ENCODE measurements around the gene MAP4K5. TPM values are rescaled to one million over a fixed set of nuclear protein-coding genes. Genes with fewer than 3 reads are reported as not detected.

Gene MAP4K5
- 10 to 100 TPM; 49.0 to 50.9 TPM for total RNA-seq

GRCh38 chr14:50532502-50533240 is at the start of gene MAP4K5:
TSS of gene MAP4K5 (minus strand) at chr14:50532569. CDS start at chr14:50532049, 520 bp downstream.

GRCh38 chr14:50559990-50560930 is 27.9 kb upstream of the MAP4K5 start, which contains the start of gene ATL1:
TSS of gene ATL1 (plus strand) at chr14:50560145. CDS start at chr14:50560266, 121 bp downstream.

GRCh38 chr14:50396631-50397389 is 135.6 kb downstream of the MAP4K5 start, which contains the start of gene CDKL1:
TSS of gene CDKL1 (minus strand) at chr14:50396881. CDS start at chr14:50395868, 1,013 bp downstream.

Small RNA genes lying within 50 kb of the gene (small RNA-seq; reads per million reads assigned to genes)
- gene RF00019 (0 reads per million in 2 donors), gene SNRPGP1 (0 reads per million in 2 donors)

Other genes starting within 250 kb of the MAP4K5 start
- gene L2HGDH, start 220.3 kb downstream of the MAP4K5 start, total RNA-seq: 1 to 10 TPM; 6.5 to 10.0 TPM
- gene DMAC2L, start 220.2 kb downstream of the MAP4K5 start, total RNA-seq: 1 to 10 TPM; 5.5 to 9.7 TPM
- gene CDKL1, start 135.7 kb downstream of the MAP4K5 start, total RNA-seq: 1 to 10 TPM; 5.7 to 6.2 TPM
- gene ATL1, start 27.6 kb upstream of the MAP4K5 start, total RNA-seq: 10 to 100 TPM; 15.0 to 16.9 TPM
- 10 to 100 TPM; 19.0 to 20.0 TPM for gene SAV1, start 135.7 kb upstream of the MAP4K5 start, total RNA-seq

Measured in melanocyte of skin (primary cell).